ENCODE data around the gene CCDC201. TPM values are rescaled to one million over a fixed set of nuclear protein-coding genes. Genes with fewer than 3 reads are reported as not detected.

Gene CCDC201
- total and polyA plus RNA-seq, 2 of the 8 experiments (the other 6 are each of a cell fraction or from before 2014, with no cell fraction given): not detected

DNA sequence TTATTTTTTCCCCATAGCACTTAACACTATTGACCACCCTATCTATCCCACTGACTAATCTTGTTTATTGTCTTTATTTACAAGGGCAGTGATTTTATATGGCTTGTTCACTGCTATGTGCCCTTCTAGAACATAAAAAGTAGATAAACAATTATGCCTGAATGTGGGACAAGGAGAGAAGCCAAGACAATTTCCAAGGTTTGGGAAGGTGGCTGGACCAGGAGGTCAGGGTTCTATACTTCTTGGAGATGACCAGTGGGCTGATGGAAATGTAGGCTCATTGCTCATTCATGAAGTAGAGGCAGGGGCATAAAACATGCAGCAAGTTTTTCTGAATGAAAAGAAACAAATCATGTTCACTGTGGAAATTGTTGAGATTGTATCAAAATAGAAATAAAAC, 36.7 kb upstream of the CCDC201 start:
- Histone ChIP-seq H3K56ac (replicated peaks; ENCODE audit: insufficient read length, low read depth, low read length) (no peak overlapping the region), H4K5ac (ENCODE audit: insufficient read length, low read depth, low read length) (no peak overlapping the region), H4K91ac (replicated peaks; ENCODE audit: insufficient read length, low read length) (no peak overlapping the region), H3K23me2 (ENCODE audit: low read depth, low read length) (no peaks in the 10 kb centered on the region), H2BK12ac (ENCODE audit: low read depth, low read length) (no peak overlapping the region), H3K4ac (replicated peaks; ENCODE audit: insufficient read length, low read depth, low read length) (no peak overlapping the region), H4K20me1 (replicated peaks in 1 of 2; ENCODE audit: control insufficient read depth in 1 of 2, insufficient read depth in 2 of 2, low read length in 2 of 2) (no peaks in the 10 kb centered on the region), H3K9ac (replicated peaks in 1 of 4; ENCODE audit: extremely low read depth in 1 of 4, low read depth in 3 of 4, low read length in 3 of 4) (no peak overlapping the region), H2BK15ac (ENCODE audit: low read length) (no peak overlapping the region), H3K4me3 (ENCODE audit: extremely low read depth in 1 of 4, insufficient read depth in 2 of 4, low read depth in 3 of 4, low read length in 4 of 4) (no peak overlapping the region), H3K23ac (ENCODE audit: insufficient read length) (no peak overlapping the region), H3K79me1 (ENCODE audit: low read depth, low read length) (no peaks in the 10 kb centered on the region), H3K18ac (ENCODE audit: extremely low read depth, low read length) (no peak overlapping the region), H2AFZ (ENCODE audit: low read length) (no peak overlapping the region), H2BK20ac (ENCODE audit: low read length) (no peak overlapping the region), H2BK5ac (ENCODE audit: low read depth, low read length) (no peak overlapping the region), H3K14ac (ENCODE audit: insufficient read length) (no peak overlapping the region), H2AK5ac (ENCODE audit: low read depth, low read length) (no peak overlapping the region), H3K27me3 (replicated peaks in 1 of 4; ENCODE audit: control insufficient read depth in 3 of 4, extremely low read depth in 1 of 4, insufficient read depth in 3 of 4, low read length in 3 of 4) (peaks cover 0 to 1% (median 0%) of the 10 kb centered on the region in 4 experiments; a peak in 1 of 7 replicates), H3K4me2 (ENCODE audit: insufficient read depth in 1 of 2, low read depth in 2 of 2, low read length in 2 of 2) (no peak overlapping the region), H3K36me3 (ENCODE audit: control insufficient read depth in 2 of 4, insufficient read depth in 4 of 4, low read length in 3 of 4) (no peaks in the 10 kb centered on the region; a peak in 3 of 8 replicates), H3K79me2 (ENCODE audit: control insufficient read depth in 1 of 2, insufficient read depth in 2 of 2, low read length in 2 of 2) (no peaks in the 10 kb centered on the region), H4K8ac (ENCODE audit: extremely low read depth, insufficient read depth, low read length) (no peak overlapping the region), H2BK120ac (replicated peaks; ENCODE audit: low read depth, low read length) (no peak overlapping the region), H3K4me1 (replicated peaks in 1 of 4; ENCODE audit: control insufficient read depth in 3 of 4, insufficient read depth in 4 of 4, low read length in 3 of 4) (no peaks in the 10 kb centered on the region), H3K27ac (ENCODE audit: low read depth, low read length) (no peak overlapping the region), H3K9me3 (ENCODE audit: insufficient read depth in 2 of 2, low read depth in 1 of 2, low read length in 1 of 2) (no peaks in the 10 kb centered on the region)
- ChIA-PET CTCF (ENCODE audit: partially characterized antibody) (interaction anchor here (1.3 to 2.1 kb wide), 2 partner anchors 8 to 13 kb away, joined by 8 to 9 read pairs; no protein-coding TSS in a partner anchor), POLR2A (ENCODE audit: partially characterized antibody) (no interaction called here)
- DNase-seq (ENCODE audit: low read depth in 1 of 2, low spot score in 2 of 2) (no peak), FAIRE-seq (no peak)
- TF ChIP-seq CBX5 (IDR thresholded peaks at IDR 0.05; ENCODE audit: low read depth, low read length) (no peak), YY1 (IDR thresholded peaks at IDR 0.05; ENCODE audit: low read depth, low read length) (no peak), CTCF (IDR thresholded peaks at IDR 0.05; ENCODE audit: control extremely low read depth in 1 of 3, insufficient read depth in 1 of 3, low read depth in 1 of 3, low read length in 3 of 3) (no peak), SUZ12 (IDR thresholded peaks at IDR 0.05; ENCODE audit: low read length) (no peak), NANOG (IDR thresholded peaks at IDR 0.05; ENCODE audit: insufficient read depth, low read depth, low read length, poor library complexity, severe bottlenecking) (no peak), RBBP5 (IDR thresholded peaks at IDR 0.05; ENCODE audit: borderline replicate concordance, low read depth, low read length) (no peak), RNF2 (IDR thresholded peaks at IDR 0.05; ENCODE audit: borderline replicate concordance, low read depth, low read length, missing control alignments, poor library complexity, severe bottlenecking) (no peak), SP4 (IDR thresholded peaks at IDR 0.05; ENCODE audit: low read length) (no peak), POLR2AphosphoS5 (IDR thresholded peaks at IDR 0.05; ENCODE audit: low read depth, low read length) (no peak), POU5F1 (IDR thresholded peaks at IDR 0.05; ENCODE audit: low read depth, low read length) (no peak), CHD2 (IDR thresholded peaks at IDR 0.05; ENCODE audit: low read length) (no peak), SP2 (IDR thresholded peaks at IDR 0.05; ENCODE audit: low read length) (no peak), MAFK (IDR thresholded peaks at IDR 0.05; ENCODE audit: low read depth, low read length) (no peak)

Data from H1 (cell line).